Sigmoid colon (tissue), 4 donors: Measurements from ENCODE around the gene PTPRO.

Experiments used
- CTCF ChIP-seq, 4 experiments: fragments of 450-650 bp in 3 of 4; fragments of 200-600 bp in 1 of 4; IDR thresholded peaks; one replicate each; pipeline ENCODE4 v1.5.1; 2016 to 2019; ENCODE audit warnings: antibody characterized with exemption in 4 of 4, mild to moderate bottlenecking in 3 of 4, moderate library complexity in 2 of 4
- EP300 ChIP-seq, 4 donors: sonication (generic); formaldehyde crosslinking; IDR thresholded peaks; one replicate each; pipeline ENCODE4 v1.6.1; 2017; ENCODE audit warnings: antibody characterized with exemption in 4 of 4
- POLR2A ChIP-seq, 2 donors: fragments of 450-650 bp; IDR thresholded peaks; one replicate each; pipeline ENCODE4 v1.6.1; 2016; ENCODE audit warnings: antibody characterized with exemption in 2 of 2, mild to moderate bottlenecking in 2 of 2, moderate library complexity in 2 of 2
- POLR2AphosphoS5 ChIP-seq, 4 donors: sonication (generic); formaldehyde crosslinking; IDR thresholded peaks; one replicate each; pipeline ENCODE4 v1.6.1; 2017; ENCODE audit warnings: antibody characterized with exemption in 4 of 4

DNA sequence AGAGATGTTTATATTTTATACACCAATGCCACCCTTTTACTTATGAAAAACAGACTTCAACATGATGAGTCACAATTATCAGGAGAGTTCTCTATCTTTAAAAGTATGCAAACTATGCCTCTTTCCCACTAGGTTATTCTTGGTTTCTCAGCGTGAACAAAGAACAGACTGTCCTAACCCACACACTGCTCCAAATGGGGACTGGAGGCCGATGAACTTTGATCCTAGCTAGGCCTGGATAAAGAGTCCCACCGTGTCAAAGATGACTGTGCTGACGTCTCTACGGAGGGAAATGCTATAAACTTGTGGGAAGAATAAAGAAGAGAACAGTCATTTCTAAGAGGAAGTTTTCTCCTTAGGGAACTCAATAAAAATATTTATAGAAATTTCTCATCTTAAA is 306.8 kb downstream of the PTPRO start:
- TF ChIP-seq POLR2A (IDR thresholded peaks at IDR 0.05) (no peak), CTCF (IDR thresholded peaks at IDR 0.05) (no peak), POLR2AphosphoS5 (IDR thresholded peaks at IDR 0.05) (peak; percentile 58 to 85 (median 72)), EP300 (IDR thresholded peaks at IDR 0.05) (peak; percentile 73 to 93 (median 86))
